ENCODE data around the gene ZNF646.

The ZNF646 gene

DNA sequence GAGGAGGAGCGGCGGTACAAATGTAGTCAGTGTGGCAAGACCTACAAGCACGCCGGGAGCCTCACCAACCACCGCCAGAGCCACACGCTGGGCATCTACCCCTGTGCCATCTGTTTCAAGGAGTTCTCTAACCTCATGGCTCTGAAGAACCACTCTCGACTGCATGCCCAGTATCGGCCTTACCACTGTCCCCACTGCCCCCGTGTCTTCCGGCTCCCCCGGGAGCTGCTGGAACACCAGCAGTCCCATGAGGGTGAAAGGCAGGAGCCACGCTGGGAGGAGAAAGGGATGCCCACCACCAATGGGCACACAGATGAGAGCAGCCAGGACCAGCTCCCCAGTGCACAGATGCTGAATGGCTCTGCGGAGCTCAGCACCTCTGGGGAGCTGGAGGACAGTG is 2.8 kb downstream of the ZNF646 start:
- H3K4me3 Mint-ChIP-seq: no peak overlapping the region
- peaks cover 42% of the 10 kb centered on the region for H3K4me1 Mint-ChIP-seq (ENCODE audit: low read depth)

DNA sequence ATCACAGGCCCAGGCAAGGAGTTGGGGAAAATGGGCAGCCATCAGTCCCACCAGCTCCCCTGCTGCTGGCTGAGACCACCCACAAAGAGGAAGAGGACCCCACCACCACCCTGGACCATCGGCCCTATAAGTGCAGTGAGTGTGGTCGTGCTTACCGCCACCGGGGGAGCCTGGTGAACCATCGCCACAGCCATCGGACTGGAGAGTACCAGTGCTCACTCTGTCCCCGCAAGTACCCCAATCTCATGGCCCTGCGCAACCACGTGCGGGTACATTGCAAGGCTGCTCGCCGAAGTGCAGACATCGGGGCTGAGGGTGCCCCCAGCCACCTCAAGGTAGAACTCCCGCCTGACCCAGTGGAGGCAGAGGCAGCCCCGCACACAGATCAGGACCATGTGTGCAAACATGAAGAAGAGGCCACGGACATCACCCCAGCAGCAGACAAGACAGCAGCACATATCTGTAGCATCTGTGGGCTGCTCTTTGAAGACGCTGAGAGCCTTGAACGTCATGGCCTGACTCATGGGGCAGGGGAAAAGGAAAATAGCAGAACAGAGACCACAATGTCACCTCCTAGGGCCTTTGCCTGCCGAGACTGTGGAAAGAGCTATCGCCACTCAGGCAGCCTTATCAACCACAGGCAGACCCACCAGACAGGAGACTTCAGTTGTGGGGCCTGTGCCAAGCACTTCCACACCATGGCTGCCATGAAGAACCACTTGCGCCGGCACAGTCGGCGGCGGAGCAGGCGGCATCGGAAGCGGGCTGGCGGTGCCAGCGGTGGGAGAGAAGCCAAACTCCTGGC is 3.6 kb downstream of the ZNF646 start:
- Mint-ChIP-seq H3K4me3 (no peak overlapping the region), H3K36me3 (ENCODE audit: low read depth) (peaks cover 28% of the 10 kb centered on the region), H3K9me3 (no peaks in the 10 kb centered on the region), H3K27ac (no peak overlapping the region), H3K4me1 (ENCODE audit: low read depth) (peaks cover 35% of the 10 kb centered on the region), H3K27me3 (no peaks in the 10 kb centered on the region)

More for the DNA sequence above, 2.8 kb downstream of the ZNF646 start:
- no peaks in the 10 kb centered on the region for H3K9me3 Mint-ChIP-seq
- peaks cover 28% of the 10 kb centered on the region for H3K36me3 Mint-ChIP-seq (ENCODE audit: low read depth)
- H3K27ac Mint-ChIP-seq: no peak overlapping the region
- H3K27me3 Mint-ChIP-seq: no peaks in the 10 kb centered on the region

DNA sequence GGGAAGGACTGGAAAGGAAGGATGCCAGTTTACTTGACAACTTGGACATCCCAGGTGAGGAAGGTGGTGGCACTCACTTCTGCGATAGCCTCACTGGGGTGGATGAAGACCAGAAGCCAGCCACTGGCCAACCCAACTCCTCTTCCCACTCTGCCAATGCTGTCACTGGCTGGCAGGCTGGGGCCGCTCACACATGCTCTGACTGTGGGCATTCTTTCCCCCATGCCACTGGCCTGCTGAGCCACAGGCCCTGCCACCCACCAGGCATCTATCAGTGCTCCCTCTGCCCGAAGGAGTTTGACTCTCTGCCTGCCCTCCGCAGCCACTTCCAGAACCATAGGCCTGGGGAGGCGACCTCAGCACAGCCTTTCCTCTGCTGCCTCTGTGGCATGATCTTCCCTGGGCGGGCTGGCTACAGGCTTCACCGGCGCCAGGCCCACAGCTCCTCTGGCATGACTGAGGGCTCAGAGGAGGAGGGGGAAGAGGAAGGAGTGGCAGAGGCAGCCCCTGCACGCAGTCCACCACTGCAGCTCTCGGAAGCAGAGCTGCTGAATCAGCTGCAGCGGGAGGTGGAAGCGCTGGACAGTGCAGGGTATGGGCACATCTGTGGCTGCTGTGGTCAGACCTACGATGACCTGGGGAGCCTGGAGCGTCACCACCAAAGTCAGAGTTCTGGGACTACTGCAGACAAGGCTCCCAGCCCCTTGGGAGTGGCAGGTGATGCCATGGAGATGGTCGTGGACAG is 4.5 kb downstream of the ZNF646 start:
- Mint-ChIP-seq H3K27me3 (no peaks in the 10 kb centered on the region), H3K27ac (peak overlapping the region; percentile 31), H3K4me3 (no peak overlapping the region), H3K36me3 (ENCODE audit: low read depth) (peaks cover 28% of the 10 kb centered on the region), H3K9me3 (no peaks in the 10 kb centered on the region), H3K4me1 (ENCODE audit: low read depth) (peaks cover 34% of the 10 kb centered on the region)

DNA sequence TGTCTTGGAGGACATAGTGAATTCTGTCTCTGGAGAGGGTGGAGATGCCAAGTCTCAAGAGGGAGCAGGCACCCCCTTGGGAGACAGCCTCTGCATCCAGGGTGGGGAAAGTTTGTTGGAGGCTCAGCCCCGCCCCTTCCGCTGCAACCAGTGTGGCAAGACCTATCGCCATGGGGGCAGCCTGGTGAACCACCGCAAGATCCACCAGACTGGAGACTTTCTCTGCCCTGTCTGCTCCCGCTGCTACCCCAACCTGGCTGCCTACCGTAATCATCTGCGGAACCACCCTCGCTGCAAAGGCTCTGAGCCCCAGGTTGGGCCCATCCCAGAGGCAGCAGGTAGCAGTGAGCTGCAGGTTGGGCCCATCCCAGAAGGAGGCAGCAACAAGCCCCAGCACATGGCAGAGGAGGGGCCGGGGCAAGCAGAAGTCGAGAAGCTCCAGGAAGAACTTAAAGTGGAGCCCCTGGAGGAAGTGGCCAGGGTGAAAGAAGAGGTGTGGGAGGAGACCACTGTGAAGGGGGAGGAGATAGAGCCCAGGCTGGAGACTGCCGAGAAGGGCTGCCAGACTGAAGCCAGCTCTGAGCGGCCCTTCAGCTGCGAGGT is 5.2 kb downstream of the ZNF646 start:
- Mint-ChIP-seq H3K4me3 (no peak overlapping the region), H3K4me1 (ENCODE audit: low read depth) (peaks cover 34% of the 10 kb centered on the region), H3K27ac (peak overlapping the region; percentile 6), H3K9me3 (no peaks in the 10 kb centered on the region), H3K27me3 (no peaks in the 10 kb centered on the region), H3K36me3 (ENCODE audit: low read depth) (peaks cover 28% of the 10 kb centered on the region)

DNA sequence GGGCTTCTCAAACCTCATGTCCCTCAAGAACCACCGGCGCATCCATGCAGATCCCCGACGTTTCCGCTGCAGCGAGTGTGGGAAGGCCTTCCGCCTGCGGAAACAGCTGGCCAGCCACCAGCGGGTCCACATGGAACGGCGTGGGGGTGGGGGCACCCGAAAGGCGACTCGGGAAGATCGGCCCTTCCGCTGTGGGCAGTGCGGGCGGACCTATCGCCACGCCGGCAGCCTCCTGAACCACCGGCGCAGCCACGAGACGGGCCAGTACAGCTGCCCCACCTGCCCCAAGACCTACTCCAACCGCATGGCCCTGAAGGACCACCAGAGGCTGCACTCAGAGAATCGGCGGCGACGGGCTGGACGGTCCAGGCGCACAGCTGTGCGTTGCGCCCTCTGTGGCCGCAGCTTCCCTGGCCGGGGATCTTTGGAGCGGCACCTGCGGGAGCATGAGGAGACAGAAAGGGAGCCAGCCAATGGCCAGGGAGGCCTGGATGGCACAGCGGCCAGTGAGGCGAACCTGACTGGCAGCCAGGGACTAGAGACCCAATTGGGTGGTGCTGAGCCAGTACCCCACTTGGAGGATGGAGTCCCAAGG is 5.9 kb downstream of the ZNF646 start:
- no peaks in the 10 kb centered on the region for H3K27me3 Mint-ChIP-seq
- no peak overlapping the region for H3K27ac Mint-ChIP-seq
- H3K36me3 Mint-ChIP-seq (ENCODE audit: low read depth): peaks cover 22% of the 10 kb centered on the region
- peaks cover 27% of the 10 kb centered on the region for H3K4me1 Mint-ChIP-seq (ENCODE audit: low read depth)
- H3K9me3 Mint-ChIP-seq: no peaks in the 10 kb centered on the region
- no peak overlapping the region for H3K4me3 Mint-ChIP-seq

DNA sequence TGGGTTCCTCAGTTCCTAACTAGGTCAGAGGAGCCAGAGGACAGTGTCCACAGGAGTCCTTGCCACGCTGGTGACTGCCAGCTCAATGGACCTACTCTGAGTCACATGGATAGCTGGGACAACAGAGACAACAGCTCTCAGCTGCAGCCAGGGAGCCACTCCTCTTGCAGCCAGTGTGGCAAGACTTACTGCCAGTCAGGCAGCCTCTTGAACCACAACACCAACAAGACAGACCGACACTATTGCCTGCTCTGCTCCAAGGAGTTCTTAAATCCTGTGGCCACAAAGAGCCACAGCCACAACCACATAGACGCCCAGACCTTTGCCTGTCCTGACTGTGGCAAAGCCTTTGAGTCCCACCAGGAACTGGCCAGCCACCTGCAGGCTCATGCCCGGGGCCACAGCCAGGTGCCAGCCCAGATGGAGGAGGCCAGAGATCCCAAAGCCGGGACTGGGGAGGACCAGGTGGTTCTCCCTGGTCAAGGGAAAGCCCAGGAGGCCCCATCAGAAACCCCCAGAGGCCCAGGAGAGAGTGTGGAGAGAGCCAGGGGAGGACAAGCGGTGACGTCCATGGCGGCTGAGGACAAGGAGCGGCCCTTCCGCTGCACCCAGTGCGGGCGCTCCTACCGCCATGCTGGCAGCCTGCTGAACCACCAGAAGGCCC is 6.7 kb downstream of the ZNF646 start:
- Mint-ChIP-seq H3K4me1 (ENCODE audit: low read depth) (peaks cover 20% of the 10 kb centered on the region), H3K36me3 (ENCODE audit: low read depth) (peaks cover 21% of the 10 kb centered on the region), H3K4me3 (no peak overlapping the region), H3K27ac (no peak overlapping the region), H3K27me3 (no peaks in the 10 kb centered on the region), H3K9me3 (no peaks in the 10 kb centered on the region)

DNA sequence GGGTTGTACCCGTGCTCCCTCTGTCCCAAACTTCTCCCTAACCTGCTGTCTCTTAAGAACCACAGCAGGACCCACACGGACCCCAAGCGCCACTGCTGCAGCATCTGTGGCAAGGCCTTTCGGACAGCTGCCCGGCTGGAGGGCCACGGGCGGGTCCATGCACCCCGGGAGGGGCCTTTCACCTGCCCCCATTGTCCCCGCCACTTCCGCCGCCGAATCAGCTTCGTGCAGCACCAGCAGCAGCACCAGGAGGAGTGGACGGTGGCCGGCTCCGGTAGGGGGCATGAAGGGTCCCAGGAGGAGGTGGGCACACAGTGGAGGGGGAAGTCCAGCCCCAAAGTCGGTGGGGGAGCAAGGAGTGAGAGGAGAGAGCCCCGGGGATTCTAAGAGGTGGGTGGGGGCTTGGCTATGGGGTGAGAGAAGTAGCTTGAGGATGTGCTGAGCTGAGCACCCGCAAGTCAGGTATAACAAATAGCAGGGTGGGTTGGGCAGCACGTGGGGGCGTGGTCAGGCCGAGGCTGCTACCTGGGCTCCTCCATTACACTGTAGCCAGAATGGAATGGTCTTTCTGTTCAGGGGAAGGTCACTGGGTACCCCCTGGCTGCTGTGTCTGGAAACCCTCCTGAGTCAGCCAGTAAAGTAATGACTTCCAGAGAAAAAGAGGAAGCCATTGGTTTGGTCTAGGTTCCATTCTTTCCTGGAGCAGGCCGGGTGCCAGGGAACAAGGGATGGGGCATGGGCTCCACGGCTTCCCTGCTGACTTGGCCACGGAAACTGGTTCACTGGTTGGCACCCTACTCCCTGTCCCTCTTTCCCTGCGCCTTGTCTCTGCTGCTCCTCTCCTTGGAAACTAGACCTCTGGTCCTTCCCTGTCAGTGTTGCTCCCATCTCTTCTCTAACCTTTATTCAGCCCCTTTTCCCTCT is 7.5 kb downstream of the ZNF646 start:
- peaks cover 21% of the 10 kb centered on the region for H3K36me3 Mint-ChIP-seq (ENCODE audit: low read depth)
- H3K4me1 Mint-ChIP-seq (ENCODE audit: low read depth): peaks cover 17% of the 10 kb centered on the region
- H3K27me3 Mint-ChIP-seq: no peaks in the 10 kb centered on the region
- no peaks in the 10 kb centered on the region for H3K9me3 Mint-ChIP-seq
- H3K4me3 Mint-ChIP-seq: no peak overlapping the region
- peak overlapping the region; percentile 19 for H3K27ac Mint-ChIP-seq

DNA sequence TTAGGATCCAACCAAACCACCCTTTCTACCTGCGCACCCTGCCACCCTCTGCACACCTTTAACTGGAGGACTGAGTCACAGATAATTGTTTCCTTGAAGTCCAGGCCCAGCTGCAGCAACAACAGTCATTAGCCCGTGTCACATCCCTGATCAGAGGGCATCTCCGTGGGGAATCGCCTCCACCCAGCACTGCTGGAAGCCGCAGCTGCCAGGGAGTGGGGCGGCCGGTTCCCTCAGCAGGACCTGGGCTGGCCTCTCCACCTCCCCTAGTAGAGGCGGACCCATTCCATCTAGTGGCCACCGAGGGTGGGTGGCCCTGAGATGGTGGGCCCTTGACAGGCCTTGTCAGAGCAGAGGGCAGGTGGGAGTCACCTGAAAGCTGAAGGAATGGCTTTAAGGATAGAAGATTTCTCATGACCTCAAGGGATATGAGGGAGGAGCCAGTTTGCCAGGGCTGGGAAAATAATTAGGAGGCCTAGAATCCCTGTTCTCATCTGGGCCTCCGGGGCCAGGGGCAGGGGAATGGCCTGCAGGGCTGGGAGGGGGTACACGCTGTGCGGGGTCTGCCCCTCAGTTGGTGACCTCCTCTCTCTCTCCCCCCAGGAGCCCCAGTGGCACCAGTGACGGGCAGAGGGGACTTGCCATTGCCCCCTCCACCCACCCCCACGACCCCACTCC is 8.3 kb downstream of the ZNF646 start:
- peaks cover 17% of the 10 kb centered on the region for H3K4me1 Mint-ChIP-seq (ENCODE audit: low read depth)
- H3K9me3 Mint-ChIP-seq: no peaks in the 10 kb centered on the region
- peaks cover 21% of the 10 kb centered on the region for H3K36me3 Mint-ChIP-seq (ENCODE audit: low read depth)
- H3K27me3 Mint-ChIP-seq: no peaks in the 10 kb centered on the region
- peak overlapping the region; percentile 19 for H3K27ac Mint-ChIP-seq
- H3K4me3 Mint-ChIP-seq: no peak overlapping the region

- peaks cover 16% of the 10 kb centered on the region for H3K4me1 Mint-ChIP-seq (ENCODE audit: low read depth)
- H3K9me3 Mint-ChIP-seq: no peaks in the 10 kb centered on the region
- H3K27me3 Mint-ChIP-seq: no peaks in the 10 kb centered on the region
- H3K36me3 Mint-ChIP-seq (ENCODE audit: low read depth): peaks cover 17% of the 10 kb centered on the region
- no peak overlapping the region for H3K27ac Mint-ChIP-seq
- no peak overlapping the region for H3K4me3 Mint-ChIP-seq
These were observed 8.9 kb downstream of the ZNF646 start for GRCh38 chr16:31083081-31083480.

DNA sequence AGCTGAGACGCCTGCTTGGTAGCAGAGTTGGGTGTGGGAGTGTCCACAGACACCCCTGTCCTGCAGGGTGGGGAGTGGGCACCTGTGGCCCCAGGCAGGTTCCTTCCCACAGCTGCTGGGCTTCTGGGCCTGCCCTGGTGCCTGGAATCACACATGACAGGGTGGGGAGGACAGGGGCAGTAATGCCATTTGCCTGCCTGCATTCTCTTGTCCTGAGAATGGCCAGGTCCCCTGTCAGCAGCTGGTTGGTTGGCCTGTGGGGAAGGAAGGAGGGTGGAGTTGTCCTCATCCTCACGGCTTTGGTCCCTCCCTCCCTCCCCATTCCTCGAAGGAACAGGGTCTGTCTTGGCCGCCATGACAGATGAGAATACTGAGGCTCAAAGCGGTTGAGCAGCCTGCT is 9.3 kb downstream of the ZNF646 start:
- Mint-ChIP-seq H3K4me3 (no peak overlapping the region), H3K36me3 (ENCODE audit: low read depth) (peaks cover 12% of the 10 kb centered on the region), H3K27me3 (no peaks in the 10 kb centered on the region), H3K9me3 (no peaks in the 10 kb centered on the region), H3K4me1 (ENCODE audit: low read depth) (peaks cover 11% of the 10 kb centered on the region), H3K27ac (no peak overlapping the region)

GRCh38 chr16:31083981-31084380 is 9.8 kb downstream of the ZNF646 start:
- Mint-ChIP-seq H3K27me3 (no peaks in the 10 kb centered on the region), H3K27ac (no peak overlapping the region), H3K9me3 (no peaks in the 10 kb centered on the region), H3K36me3 (ENCODE audit: low read depth) (peaks cover 8% of the 10 kb centered on the region), H3K4me3 (no peak overlapping the region), H3K4me1 (ENCODE audit: low read depth) (peaks cover 11% of the 10 kb centered on the region)

DNA sequence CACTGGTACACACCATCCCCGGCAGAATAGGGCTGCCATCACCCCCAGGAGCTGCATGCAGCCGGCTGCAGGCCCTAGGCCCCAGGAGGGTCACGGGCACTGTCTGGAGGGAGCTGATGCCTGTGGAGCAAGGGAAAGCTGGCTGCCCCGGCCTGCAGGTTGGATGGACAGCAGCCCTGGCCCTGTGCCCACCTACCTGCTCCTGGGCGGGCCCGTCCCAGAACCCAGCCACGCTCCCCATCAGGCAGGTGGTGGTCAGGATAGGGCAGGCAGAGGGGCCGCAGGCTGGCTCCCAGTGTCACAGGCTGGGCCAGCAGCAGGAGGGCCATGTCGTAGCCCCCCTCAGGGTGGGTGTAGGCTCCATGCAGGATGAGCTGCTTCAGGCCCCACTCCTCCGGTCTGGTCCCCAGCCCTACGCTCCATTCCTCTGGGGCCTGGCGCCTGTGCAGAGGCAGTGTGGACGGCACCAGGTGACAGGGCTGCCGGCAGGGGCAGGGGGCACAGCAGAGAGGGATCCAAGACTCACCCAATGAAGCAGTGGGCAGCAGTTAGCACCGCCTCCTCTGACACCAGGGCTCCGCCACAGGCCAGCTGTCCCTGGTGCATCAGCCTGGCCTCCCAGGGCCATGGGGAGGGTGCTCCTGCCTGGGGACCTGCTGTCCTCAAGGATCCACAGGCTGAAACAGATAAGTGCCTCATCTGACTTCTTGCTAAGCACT is 10.5 kb downstream of the ZNF646 start:
- H3K4me1 Mint-ChIP-seq (ENCODE audit: low read depth): peaks cover 8% of the 10 kb centered on the region
- no peak overlapping the region for H3K27ac Mint-ChIP-seq
- no peaks in the 10 kb centered on the region for H3K9me3 Mint-ChIP-seq

GRCh38 chr16:31085411-31085810 is 11.2 kb downstream of the ZNF646 start:
- Mint-ChIP-seq H3K27ac (no peak overlapping the region), H3K27me3 (no peaks in the 10 kb centered on the region), H3K9me3 (no peaks in the 10 kb centered on the region), H3K36me3 (ENCODE audit: low read depth) (peaks cover 9% of the 10 kb centered on the region), H3K4me3 (no peak overlapping the region), H3K4me1 (ENCODE audit: low read depth) (peaks cover 6% of the 10 kb centered on the region)

More for the DNA sequence above, 10.5 kb downstream of the ZNF646 start:
- Mint-ChIP-seq H3K27me3 (no peaks in the 10 kb centered on the region), H3K36me3 (ENCODE audit: low read depth) (peaks cover 6% of the 10 kb centered on the region), H3K4me3 (no peak overlapping the region)
